Measurements from ENCODE around the gene GRM7.

DNA sequence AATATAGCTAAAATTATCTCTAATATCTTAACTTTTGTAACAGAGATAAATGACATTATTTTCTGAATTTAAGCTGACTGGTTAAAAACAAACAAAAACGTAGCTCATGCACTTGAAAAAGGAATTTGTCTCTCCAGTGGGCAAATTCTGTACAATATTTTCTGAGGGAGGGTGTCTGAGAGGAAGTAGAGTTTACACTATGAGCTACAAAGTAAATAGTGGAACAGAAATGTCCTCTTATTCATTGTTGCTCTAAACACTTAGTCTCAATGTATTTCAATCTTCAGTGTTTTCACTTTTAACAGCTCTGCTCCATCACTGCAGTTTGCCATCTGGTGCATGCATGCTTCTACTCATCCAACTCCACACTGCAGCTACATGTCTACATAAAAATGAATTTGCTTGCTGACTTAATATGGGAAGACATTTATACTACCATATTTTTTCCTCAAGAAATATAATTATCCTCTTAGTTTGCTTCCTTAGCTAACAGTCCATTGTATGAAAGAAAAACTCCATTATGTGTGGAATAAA, 823.3 kb downstream of the GRM7 start:
- TF ChIP-seq, protein P1, sequence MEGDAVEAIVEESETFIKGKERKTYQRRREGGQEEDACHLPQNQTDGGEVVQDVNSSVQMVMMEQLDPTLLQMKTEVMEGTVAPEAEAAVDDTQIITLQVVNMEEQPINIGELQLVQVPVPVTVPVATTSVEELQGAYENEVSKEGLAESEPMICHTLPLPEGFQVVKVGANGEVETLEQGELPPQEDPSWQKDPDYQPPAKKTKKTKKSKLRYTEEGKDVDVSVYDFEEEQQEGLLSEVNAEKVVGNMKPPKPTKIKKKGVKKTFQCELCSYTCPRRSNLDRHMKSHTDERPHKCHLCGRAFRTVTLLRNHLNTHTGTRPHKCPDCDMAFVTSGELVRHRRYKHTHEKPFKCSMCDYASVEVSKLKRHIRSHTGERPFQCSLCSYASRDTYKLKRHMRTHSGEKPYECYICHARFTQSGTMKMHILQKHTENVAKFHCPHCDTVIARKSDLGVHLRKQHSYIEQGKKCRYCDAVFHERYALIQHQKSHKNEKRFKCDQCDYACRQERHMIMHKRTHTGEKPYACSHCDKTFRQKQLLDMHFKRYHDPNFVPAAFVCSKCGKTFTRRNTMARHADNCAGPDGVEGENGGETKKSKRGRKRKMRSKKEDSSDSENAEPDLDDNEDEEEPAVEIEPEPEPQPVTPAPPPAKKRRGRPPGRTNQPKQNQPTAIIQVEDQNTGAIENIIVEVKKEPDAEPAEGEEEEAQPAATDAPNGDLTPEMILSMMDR (IDR thresholded peaks at IDR 0.05 in 8 of 11, conservative IDR thresholded peaks at IDR 0.05 in 3 of 11), result no peak
- no peak for TF ChIP-seq POLR2A (IDR thresholded peaks at IDR 0.05)
- no peak for TF ChIP-seq POLR2AphosphoS5 (IDR thresholded peaks at IDR 0.05)
